ENCODE measurements around the gene ZFP36L1. TPM values are rescaled to one million over a fixed set of nuclear protein-coding genes. Genes with fewer than 3 reads are reported as not detected.

Gene ZFP36L1
- total RNA-seq, 1 donor from 2014 or later, result 15.5 TPM

DNA sequence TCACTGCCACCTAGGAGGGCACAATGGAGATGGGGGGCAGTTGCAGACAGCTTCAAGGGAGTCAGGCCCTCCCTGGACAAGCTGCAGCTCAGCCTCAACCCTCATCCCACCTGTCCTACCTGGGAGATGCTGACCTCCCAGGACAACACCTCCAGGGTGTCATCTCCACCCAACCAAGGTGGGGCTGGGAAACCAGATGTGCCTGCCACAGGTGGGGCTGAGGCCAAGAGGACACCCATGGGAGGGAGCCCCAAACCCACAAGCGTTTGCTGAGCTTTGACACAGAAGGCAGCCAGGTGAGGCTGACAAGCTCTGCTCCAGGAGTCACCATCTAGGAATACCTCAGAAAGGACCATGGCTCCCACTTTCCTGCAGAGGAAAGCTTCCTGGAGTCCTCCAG is 31.5 kb downstream of the ZFP36L1 start:
- TF ChIP-seq, protein P1, sequence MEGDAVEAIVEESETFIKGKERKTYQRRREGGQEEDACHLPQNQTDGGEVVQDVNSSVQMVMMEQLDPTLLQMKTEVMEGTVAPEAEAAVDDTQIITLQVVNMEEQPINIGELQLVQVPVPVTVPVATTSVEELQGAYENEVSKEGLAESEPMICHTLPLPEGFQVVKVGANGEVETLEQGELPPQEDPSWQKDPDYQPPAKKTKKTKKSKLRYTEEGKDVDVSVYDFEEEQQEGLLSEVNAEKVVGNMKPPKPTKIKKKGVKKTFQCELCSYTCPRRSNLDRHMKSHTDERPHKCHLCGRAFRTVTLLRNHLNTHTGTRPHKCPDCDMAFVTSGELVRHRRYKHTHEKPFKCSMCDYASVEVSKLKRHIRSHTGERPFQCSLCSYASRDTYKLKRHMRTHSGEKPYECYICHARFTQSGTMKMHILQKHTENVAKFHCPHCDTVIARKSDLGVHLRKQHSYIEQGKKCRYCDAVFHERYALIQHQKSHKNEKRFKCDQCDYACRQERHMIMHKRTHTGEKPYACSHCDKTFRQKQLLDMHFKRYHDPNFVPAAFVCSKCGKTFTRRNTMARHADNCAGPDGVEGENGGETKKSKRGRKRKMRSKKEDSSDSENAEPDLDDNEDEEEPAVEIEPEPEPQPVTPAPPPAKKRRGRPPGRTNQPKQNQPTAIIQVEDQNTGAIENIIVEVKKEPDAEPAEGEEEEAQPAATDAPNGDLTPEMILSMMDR (IDR thresholded peaks at IDR 0.05; ENCODE audit: insufficient read depth, low read length, severe bottlenecking), result no peak
- H3K36me3 ChIP-seq (ENCODE audit: control insufficient read depth, insufficient read depth, low read length), result no peaks in the 10 kb centered on the region
- no peak for DNase-seq (ENCODE audit: low read depth)
- H3K4me3 ChIP-seq (ENCODE audit: low read depth, low read length), result no peak overlapping the region
- FAIRE-seq, result no peak
- H3K27me3 ChIP-seq (ENCODE audit: control insufficient read depth, insufficient read depth, low read length), result no peaks in the 10 kb centered on the region

DNA sequence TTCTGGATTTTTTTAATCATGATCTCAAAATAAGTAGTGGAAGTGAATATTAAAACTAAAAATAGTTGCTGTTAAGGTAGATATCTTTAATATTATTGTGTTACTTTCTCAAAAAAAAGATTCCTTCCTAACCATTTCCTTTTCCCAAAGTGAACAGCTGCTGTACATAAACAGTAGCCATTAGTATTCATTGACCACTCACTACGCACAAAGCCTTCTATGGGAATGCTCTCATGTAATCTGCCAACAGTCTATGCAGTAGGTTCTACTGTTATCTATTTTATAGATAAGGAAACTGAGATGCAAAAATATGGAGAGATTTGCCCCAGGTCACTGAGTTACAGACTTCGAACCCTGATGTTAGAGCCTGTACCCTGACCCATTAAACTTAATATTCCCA is 32.1 kb downstream of the ZFP36L1 start:
- FAIRE-seq (no peak), DNase-seq (ENCODE audit: low read depth) (no peak)
- no peaks in the 10 kb centered on the region for H3K27me3 ChIP-seq (ENCODE audit: control insufficient read depth, insufficient read depth, low read length)
- H3K4me3 ChIP-seq (ENCODE audit: low read depth, low read length), result no peak overlapping the region
- TF ChIP-seq, protein P1 (IDR thresholded peaks at IDR 0.05; ENCODE audit: insufficient read depth, low read length, severe bottlenecking), result no peak
- no peaks in the 10 kb centered on the region for H3K36me3 ChIP-seq (ENCODE audit: control insufficient read depth, insufficient read depth, low read length)

DNA sequence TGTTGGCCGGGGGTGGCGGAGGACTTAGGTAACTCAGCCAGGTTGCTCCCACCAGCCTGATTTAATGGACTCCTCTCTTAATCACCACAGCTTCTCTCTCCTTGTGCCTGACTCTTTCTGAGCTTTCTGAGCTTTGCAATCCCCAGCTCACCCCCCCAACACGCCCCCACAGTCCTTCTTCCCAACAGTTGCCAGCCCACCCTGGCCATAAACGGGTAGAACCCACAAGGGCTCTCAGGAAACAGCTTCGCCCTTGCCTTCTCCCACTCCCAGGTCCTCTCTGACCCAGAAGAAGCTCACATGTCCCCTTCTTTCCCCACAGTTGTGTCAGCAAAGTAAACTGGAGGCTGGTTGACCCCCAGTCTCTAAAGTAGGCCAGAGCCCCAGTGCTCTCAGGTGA is 32.9 kb downstream of the ZFP36L1 start:
- DNase-seq (ENCODE audit: low read depth), result no peak
- no peaks in the 10 kb centered on the region for H3K27me3 ChIP-seq (ENCODE audit: control insufficient read depth, insufficient read depth, low read length)
- FAIRE-seq, result no peak
- TF ChIP-seq, protein P1 (IDR thresholded peaks at IDR 0.05; ENCODE audit: insufficient read depth, low read length, severe bottlenecking), result no peak
- H3K36me3 ChIP-seq (ENCODE audit: control insufficient read depth, insufficient read depth, low read length), result no peaks in the 10 kb centered on the region
- no peak overlapping the region for H3K4me3 ChIP-seq (ENCODE audit: low read depth, low read length)

DNA sequence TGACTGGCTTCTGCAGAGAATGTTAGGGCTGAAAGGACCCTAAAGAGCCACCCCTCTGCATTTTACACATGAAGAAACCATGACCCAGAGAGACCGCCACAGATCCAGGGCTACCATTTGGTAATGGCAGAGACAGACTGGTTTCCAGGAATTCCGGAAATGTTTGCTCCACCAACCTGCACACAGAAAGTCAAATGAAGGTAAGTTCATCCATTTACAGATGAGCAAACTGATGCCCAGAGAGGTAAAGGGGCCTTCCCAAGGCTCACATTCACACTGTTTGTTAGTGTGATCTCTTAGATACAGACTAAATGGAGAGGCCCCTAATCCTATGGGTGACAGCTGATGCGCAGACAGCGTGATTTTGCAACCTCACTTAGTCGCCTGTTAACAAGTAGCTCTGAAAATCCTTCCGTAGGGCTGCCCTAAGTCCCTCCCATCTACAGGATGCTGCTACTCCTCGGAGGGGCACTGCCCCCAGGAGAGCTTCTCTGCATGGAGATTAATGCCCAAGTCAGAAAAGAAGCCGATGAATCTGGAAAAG is 33.8 kb downstream of the ZFP36L1 start:
- TF ChIP-seq, protein P1 (IDR thresholded peaks at IDR 0.05; ENCODE audit: insufficient read depth, low read length, severe bottlenecking), result no peak
- Histone ChIP-seq H3K27me3 (ENCODE audit: control insufficient read depth, insufficient read depth, low read length) (no peaks in the 10 kb centered on the region), H3K36me3 (ENCODE audit: control insufficient read depth, insufficient read depth, low read length) (no peaks in the 10 kb centered on the region), H3K4me3 (ENCODE audit: low read depth, low read length) (no peak overlapping the region)
- FAIRE-seq, result no peak
- no peak for DNase-seq (ENCODE audit: low read depth)

DNA sequence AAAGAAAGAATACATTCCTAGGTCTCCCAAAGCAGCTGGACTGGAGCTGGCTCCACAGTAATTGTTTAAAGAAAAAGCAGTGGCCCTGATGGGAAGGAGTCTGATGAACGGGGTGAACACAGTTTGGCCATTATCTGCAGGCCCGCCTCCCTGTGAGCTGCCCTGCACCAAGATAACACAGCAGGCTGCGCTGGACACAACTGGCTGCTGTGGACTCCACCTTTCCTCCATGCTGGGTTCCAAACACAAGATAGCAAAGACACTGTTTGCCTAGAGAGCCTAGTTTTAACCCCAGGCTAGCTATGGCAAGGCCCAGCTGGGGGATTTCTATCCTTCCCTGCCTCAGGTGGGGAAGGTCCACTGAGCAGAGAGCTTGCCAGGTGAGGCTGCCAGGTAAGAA is 34.6 kb downstream of the ZFP36L1 start:
- Histone ChIP-seq H3K36me3 (ENCODE audit: control insufficient read depth, insufficient read depth, low read length) (no peaks in the 10 kb centered on the region), H3K4me3 (ENCODE audit: low read depth, low read length) (no peak overlapping the region), H3K27me3 (ENCODE audit: control insufficient read depth, insufficient read depth, low read length) (no peaks in the 10 kb centered on the region)
- DNase-seq (ENCODE audit: low read depth) (no peak), FAIRE-seq (no peak)
- TF ChIP-seq, protein P1 (IDR thresholded peaks at IDR 0.05; ENCODE audit: insufficient read depth, low read length, severe bottlenecking), result no peak

DNA sequence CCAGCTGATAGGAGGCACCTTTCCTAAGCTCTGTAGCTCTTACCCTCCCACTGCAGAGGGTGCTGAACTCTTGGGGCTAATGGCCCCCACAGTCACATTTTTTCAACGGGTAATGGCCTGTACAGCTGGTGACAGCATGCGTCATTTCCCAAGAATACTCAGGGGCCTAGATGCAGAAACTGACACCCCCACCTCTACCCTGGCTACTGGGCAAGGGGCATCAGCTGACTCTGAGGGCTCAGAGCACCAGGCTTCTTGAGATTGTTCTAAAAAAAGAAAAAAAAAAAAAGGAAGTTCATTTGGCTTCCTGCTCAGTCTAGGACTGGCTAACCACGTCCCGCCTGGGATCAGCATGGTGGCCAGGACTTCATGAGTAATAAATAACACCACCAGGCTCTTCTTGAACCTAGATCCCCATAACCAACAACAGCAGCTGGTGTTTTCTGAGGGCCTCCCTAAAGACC is 35.2 kb downstream of the ZFP36L1 start:
- Histone ChIP-seq H3K36me3 (ENCODE audit: control insufficient read depth, insufficient read depth, low read length) (no peaks in the 10 kb centered on the region), H3K27me3 (ENCODE audit: control insufficient read depth, insufficient read depth, low read length) (no peaks in the 10 kb centered on the region), H3K4me3 (ENCODE audit: low read depth, low read length) (no peak overlapping the region)
- FAIRE-seq (no peak), DNase-seq (ENCODE audit: low read depth) (no peak)
- TF ChIP-seq, protein P1 (IDR thresholded peaks at IDR 0.05; ENCODE audit: insufficient read depth, low read length, severe bottlenecking), result no peak
